Activated effector memory CD4-positive, alpha-beta T cell treated with anti-CD3 and anti-CD28 coated beads, Interleukin-2, amount 50 U/mL, for 16 hours (primary cell): ENCODE results near the gene FLT3LG.

Experiments
- DNase-seq: peaks from one replicate; pipeline ENCODE4 v3.0.0-alpha.2; 2020

FLT3LG gene

GRCh38 chr19:49520705-49521319 is 46.8 kb downstream of the FLT3LG start:
- DNase-seq, result no peak

- DNase-seq, result no peak
These were observed 50.9 kb downstream of the FLT3LG start for GRCh38 chr19:49524812-49525455.

GRCh38 chr19:49528211-49528771 is 54.3 kb downstream of the FLT3LG start:
- no peak for DNase-seq

- no peak for DNase-seq
These were observed 56.7 kb downstream of the FLT3LG start for GRCh38 chr19:49530708-49531107.

GRCh38 chr19:49533551-49534488 is 59.8 kb downstream of the FLT3LG start:
- DNase-seq, result peak; percentile 94

GRCh38 chr19:49534632-49535385 is 60.8 kb downstream of the FLT3LG start:
- DNase-seq, result no peak
